ENCODE data around the gene PTPRO. TPM values are rescaled to one million over a fixed set of nuclear protein-coding genes. Genes with fewer than 3 reads are reported as not detected.

PTPRO gene
- total RNA-seq, 1 donor from 2014 or later, result 0.75 TPM

DNA sequence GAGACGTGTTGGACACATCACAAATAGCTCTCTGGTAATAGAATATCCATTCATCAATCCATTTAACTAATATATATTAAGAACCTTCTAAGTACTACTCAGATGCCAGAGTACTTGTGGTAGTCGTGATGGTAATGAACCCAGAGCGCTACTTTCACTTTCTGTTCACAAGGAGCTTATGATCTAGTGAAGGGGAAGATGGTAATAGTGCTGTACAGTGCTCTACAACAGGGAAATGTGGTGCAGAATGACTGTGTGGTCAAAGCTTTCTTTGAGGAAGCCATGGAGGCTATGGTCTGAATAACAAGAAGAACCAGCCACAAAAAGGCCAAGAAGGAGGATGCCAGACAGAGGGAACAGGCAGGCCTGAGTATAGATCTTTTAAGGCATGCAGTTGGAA lies 212.0 kb downstream of the PTPRO start:
- Mint-ChIP-seq H3K27me3 (ENCODE audit: unreplicated experiment) (no peaks in the 10 kb centered on the region), H3K27ac (ENCODE audit: unreplicated experiment) (no peak overlapping the region), H3K4me1 (ENCODE audit: unreplicated experiment) (peaks cover 36% of the 10 kb centered on the region), H3K9me3 (ENCODE audit: unreplicated experiment) (no peaks in the 10 kb centered on the region), H3K36me3 (ENCODE audit: unreplicated experiment) (no peaks in the 10 kb centered on the region), H3K4me3 (ENCODE audit: unreplicated experiment) (no peak overlapping the region)
- TF ChIP-seq, protein P1, sequence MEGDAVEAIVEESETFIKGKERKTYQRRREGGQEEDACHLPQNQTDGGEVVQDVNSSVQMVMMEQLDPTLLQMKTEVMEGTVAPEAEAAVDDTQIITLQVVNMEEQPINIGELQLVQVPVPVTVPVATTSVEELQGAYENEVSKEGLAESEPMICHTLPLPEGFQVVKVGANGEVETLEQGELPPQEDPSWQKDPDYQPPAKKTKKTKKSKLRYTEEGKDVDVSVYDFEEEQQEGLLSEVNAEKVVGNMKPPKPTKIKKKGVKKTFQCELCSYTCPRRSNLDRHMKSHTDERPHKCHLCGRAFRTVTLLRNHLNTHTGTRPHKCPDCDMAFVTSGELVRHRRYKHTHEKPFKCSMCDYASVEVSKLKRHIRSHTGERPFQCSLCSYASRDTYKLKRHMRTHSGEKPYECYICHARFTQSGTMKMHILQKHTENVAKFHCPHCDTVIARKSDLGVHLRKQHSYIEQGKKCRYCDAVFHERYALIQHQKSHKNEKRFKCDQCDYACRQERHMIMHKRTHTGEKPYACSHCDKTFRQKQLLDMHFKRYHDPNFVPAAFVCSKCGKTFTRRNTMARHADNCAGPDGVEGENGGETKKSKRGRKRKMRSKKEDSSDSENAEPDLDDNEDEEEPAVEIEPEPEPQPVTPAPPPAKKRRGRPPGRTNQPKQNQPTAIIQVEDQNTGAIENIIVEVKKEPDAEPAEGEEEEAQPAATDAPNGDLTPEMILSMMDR (IDR thresholded peaks at IDR 0.05), result no peak
- no peak for DNase-seq (ENCODE audit: extremely low spot score, unreplicated experiment)

DNA sequence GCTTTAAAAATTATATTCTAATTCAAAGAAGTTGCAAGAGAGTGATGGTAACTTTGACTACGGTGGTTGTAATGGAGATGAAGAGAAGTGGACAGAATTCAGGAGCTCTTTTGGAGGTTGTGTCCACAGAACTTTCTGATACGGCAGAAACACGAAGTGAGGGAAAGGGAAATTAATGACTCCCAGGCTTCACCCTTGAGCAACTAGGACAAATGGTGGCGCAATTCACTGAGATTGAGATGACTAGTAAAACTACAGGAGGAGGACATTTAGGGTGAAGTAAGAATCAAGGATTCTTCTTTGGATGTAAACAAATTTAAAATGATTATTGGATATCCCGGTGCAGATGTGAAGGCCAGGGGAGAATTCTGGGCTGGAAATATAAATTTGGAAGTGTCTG lies 212.6 kb downstream of the PTPRO start:
- H3K4me1 Mint-ChIP-seq (ENCODE audit: unreplicated experiment), result peaks cover 36% of the 10 kb centered on the region
- no peak overlapping the region for H3K27ac Mint-ChIP-seq (ENCODE audit: unreplicated experiment)
- no peak overlapping the region for H3K4me3 Mint-ChIP-seq (ENCODE audit: unreplicated experiment)
- DNase-seq (ENCODE audit: extremely low spot score, unreplicated experiment), result no peak
- TF ChIP-seq, protein P1 (IDR thresholded peaks at IDR 0.05), result no peak
- H3K27me3 Mint-ChIP-seq (ENCODE audit: unreplicated experiment), result no peaks in the 10 kb centered on the region
- no peaks in the 10 kb centered on the region for H3K36me3 Mint-ChIP-seq (ENCODE audit: unreplicated experiment)
- H3K9me3 Mint-ChIP-seq (ENCODE audit: unreplicated experiment), result no peaks in the 10 kb centered on the region

DNA sequence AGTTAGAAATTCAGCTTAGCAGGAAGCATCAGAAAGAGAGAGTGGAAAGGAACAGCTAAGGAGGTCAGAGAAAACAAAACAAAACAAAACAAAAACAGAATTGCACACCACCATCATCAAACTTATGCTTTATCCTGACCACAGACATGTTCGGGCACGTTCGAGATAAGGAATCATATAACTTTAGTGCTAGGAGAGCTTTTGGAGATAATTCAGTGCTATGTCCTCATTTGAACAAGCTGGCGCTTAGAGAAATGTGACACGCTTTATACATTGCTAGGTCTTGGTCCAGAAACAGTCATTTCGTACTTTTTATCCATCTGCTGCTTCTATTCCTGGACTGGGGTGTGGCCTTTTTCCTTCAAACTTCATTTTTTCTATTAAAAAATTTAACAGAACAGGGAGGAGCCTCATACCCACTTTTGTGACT lies 213.1 kb downstream of the PTPRO start:
- no peak overlapping the region for H3K4me3 Mint-ChIP-seq (ENCODE audit: unreplicated experiment)
- peaks cover 36% of the 10 kb centered on the region for H3K4me1 Mint-ChIP-seq (ENCODE audit: unreplicated experiment)
- DNase-seq (ENCODE audit: extremely low spot score, unreplicated experiment), result no peak
- no peaks in the 10 kb centered on the region for H3K9me3 Mint-ChIP-seq (ENCODE audit: unreplicated experiment)
- no peaks in the 10 kb centered on the region for H3K36me3 Mint-ChIP-seq (ENCODE audit: unreplicated experiment)
- H3K27ac Mint-ChIP-seq (ENCODE audit: unreplicated experiment), result no peak overlapping the region
- no peaks in the 10 kb centered on the region for H3K27me3 Mint-ChIP-seq (ENCODE audit: unreplicated experiment)
- TF ChIP-seq, protein P1 (IDR thresholded peaks at IDR 0.05), result no peak

DNA sequence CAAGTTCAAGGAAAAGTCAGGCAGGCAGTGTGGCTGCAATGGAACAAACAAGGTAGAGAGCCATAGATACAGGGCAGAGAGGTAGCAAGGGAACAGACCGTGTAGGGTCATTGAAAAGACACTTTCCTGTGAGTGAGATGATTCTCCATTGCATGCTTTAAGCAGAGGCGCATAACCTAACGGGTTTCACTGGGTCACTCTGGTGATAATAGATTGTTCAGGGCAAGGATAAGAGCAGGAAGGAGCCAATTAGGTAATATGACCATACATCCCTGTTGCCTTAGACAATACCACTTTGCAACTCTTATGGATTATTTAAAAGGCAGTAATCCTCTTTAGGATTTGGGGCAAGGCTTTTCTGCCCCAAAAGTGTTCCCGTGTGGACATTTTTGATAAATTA lies 214.1 kb downstream of the PTPRO start:
- Mint-ChIP-seq H3K4me1 (ENCODE audit: unreplicated experiment) (peaks cover 36% of the 10 kb centered on the region), H3K9me3 (ENCODE audit: unreplicated experiment) (no peaks in the 10 kb centered on the region), H3K36me3 (ENCODE audit: unreplicated experiment) (no peaks in the 10 kb centered on the region), H3K27ac (ENCODE audit: unreplicated experiment) (no peak overlapping the region), H3K27me3 (ENCODE audit: unreplicated experiment) (no peaks in the 10 kb centered on the region), H3K4me3 (ENCODE audit: unreplicated experiment) (no peak overlapping the region)
- DNase-seq (ENCODE audit: extremely low spot score, unreplicated experiment), result no peak
- TF ChIP-seq, protein P1 (IDR thresholded peaks at IDR 0.05), result no peak

DNA sequence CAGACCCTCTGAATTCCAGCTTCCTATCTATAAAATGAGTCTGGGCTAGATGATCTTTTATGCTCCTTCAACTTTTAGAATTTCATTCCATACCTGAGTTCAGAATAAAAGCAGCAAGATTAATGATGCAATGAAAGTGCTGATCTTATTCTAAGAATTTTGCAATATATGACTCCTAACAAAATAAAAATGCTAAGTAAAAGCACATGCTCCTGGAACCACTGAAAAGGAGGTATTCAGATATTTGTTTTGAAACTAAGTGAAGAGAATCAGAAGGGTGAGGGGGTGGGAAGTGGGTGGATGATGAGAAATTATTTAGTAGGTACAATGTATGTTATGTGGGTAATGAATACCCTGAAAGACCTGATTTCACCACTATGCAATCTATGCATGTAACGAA lies 216.6 kb downstream of the PTPRO start:
- no peak overlapping the region for H3K4me3 Mint-ChIP-seq (ENCODE audit: unreplicated experiment)
- TF ChIP-seq, protein P1 (IDR thresholded peaks at IDR 0.05), result no peak
- DNase-seq (ENCODE audit: extremely low spot score, unreplicated experiment), result no peak
- H3K9me3 Mint-ChIP-seq (ENCODE audit: unreplicated experiment), result no peaks in the 10 kb centered on the region
- H3K36me3 Mint-ChIP-seq (ENCODE audit: unreplicated experiment), result no peaks in the 10 kb centered on the region
- H3K27ac Mint-ChIP-seq (ENCODE audit: unreplicated experiment), result no peak overlapping the region
- H3K4me1 Mint-ChIP-seq (ENCODE audit: unreplicated experiment), result peaks cover 28% of the 10 kb centered on the region
- H3K27me3 Mint-ChIP-seq (ENCODE audit: unreplicated experiment), result no peaks in the 10 kb centered on the region

Measured in osteocyte (in vitro differentiated cells).